Choroid plexus epithelial cell (primary cell): ENCODE data around the gene SMPD4.
"Not testable (repeated sequence)": the region's sequence is repeated elsewhere in the genome, so short reads cannot be mapped to it uniquely, and the experiment has no call there.

Experiments
- DNase-seq: peaks from one replicate; pipeline ENCODE4 v3.0.0-alpha.2; 2010; ENCODE audit warnings: low read depth
- H3K4me3 ChIP-seq: 2 replicates; pipeline ENCODE4 v1.5.1; 2011; ENCODE audit warnings: low read depth, mild to moderate bottlenecking, control low read depth, low read length, moderate library complexity
- TF ChIP-seq, protein P1 (sequence below): conservative IDR thresholded peaks from 2 replicates; pipeline ENCODE4 v1.5.1; 2011; ENCODE audit warnings: low read depth, mild to moderate bottlenecking, control low read depth, inconsistent platforms, low read length, moderate library complexity

The SMPD4 gene, protein sequence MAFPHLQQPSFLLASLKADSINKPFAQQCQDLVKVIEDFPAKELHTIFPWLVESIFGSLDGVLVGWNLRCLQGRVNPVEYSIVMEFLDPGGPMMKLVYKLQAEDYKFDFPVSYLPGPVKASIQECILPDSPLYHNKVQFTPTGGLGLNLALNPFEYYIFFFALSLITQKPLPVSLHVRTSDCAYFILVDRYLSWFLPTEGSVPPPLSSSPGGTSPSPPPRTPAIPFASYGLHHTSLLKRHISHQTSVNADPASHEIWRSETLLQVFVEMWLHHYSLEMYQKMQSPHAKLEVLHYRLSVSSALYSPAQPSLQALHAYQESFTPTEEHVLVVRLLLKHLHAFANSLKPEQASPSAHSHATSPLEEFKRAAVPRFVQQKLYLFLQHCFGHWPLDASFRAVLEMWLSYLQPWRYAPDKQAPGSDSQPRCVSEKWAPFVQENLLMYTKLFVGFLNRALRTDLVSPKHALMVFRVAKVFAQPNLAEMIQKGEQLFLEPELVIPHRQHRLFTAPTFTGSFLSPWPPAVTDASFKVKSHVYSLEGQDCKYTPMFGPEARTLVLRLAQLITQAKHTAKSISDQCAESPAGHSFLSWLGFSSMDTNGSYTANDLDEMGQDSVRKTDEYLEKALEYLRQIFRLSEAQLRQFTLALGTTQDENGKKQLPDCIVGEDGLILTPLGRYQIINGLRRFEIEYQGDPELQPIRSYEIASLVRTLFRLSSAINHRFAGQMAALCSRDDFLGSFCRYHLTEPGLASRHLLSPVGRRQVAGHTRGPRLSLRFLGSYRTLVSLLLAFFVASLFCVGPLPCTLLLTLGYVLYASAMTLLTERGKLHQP

DNA sequence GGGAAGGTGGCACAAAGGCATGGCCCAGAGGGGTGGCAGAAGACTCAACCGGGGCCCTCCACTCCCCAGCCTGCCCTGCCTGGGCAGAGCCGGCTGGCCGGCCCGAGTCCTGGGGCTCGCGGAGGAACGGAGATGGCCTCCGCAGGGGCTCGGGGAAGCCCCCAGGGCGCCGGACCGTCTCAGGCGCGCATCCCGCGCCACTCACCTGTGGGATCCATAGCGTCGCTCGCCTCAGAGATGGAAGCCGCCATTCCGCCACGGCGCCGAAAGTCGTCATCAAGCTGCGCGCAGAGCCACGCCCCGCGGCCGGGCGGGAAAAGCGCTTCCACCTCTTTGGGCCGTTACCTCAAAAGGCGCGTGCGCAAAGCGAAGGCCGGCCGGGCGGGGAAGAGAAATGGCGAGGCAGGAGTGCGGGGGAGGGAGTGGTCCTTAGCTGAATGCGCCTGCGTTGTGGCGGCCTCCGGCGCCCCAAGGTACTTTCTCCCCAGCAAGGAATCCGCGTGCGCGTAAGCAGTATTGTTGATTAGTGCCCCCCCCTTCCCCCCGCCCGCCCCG, at the start of gene SMPD4:
TSS of gene SMPD4 (minus strand) at position 278 of the 555 bp plus-strand sequence. CDS start 5,010 bp downstream, outside the sequence.
- TF ChIP-seq, protein P1, sequence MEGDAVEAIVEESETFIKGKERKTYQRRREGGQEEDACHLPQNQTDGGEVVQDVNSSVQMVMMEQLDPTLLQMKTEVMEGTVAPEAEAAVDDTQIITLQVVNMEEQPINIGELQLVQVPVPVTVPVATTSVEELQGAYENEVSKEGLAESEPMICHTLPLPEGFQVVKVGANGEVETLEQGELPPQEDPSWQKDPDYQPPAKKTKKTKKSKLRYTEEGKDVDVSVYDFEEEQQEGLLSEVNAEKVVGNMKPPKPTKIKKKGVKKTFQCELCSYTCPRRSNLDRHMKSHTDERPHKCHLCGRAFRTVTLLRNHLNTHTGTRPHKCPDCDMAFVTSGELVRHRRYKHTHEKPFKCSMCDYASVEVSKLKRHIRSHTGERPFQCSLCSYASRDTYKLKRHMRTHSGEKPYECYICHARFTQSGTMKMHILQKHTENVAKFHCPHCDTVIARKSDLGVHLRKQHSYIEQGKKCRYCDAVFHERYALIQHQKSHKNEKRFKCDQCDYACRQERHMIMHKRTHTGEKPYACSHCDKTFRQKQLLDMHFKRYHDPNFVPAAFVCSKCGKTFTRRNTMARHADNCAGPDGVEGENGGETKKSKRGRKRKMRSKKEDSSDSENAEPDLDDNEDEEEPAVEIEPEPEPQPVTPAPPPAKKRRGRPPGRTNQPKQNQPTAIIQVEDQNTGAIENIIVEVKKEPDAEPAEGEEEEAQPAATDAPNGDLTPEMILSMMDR: no peak
- peak within 1 kb of the TSS; percentile 91 for H3K4me3 ChIP-seq
- DNase-seq: peak; percentile 97

DNA sequence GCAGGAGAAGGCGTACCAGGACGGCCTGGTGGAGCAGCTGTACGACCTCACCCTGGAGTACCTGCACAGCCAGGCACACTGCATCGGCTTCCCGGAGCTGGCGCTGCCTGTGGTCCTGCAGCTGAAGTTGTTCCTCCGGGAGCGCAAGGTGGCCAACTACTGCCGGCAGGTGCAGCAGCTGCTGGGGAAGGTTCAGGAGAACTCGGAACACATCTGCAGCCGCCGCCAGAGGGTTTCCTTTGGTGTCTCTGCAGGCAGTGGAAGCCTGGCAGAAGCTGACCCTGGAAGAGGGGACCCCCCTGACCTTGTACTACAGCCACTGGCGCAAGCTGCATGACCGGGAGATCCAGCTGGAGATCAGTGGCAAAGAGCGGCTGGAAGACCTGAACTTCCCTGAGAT, 49.5 kb upstream of the SMPD4 start:
- H3K4me3 ChIP-seq, DNase-seq: not testable (repeated sequence)

DNA sequence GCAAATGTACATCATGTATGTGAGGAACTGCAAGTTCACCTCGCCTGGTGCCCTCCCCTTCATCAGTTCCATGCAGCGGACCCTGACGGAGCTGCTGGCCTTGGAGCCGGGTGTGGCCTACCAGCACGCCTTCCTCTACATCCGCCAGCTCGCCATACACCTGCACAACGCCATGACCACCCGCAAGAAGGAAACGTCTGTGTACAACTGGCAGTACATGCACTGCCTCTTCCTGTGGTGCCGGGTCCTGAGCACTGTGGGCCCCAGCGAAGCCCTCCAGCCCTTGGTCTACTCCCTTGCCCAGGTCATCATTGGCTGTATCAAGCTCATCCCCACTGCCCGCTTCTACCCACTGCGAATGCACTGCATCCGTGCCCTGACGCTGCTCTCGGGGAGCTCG, 49.0 kb upstream of the SMPD4 start:
- DNase-seq, H3K4me3 ChIP-seq: not testable (repeated sequence)

DNA sequence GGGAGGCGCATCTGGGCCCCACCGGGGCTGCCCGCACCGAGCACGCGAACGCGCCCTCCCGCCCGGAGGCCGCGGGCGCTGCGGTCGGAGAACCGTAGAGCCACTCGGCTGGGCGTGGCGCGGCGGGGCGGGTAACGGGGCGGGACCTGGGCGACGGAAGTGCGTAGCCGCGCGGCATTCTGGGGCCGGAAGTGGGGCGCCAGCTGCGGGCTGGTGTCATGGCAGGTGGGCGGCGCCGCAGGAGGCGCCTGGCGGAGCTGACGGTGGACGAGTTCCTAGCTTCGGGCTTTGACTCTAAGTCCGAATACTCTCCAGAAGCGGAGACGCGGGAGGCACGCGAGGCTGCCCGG, 47.7 kb upstream of the SMPD4 start:
- DNase-seq: peak; percentile 48
- H3K4me3 ChIP-seq: peak overlapping the region; percentile 26

DNA sequence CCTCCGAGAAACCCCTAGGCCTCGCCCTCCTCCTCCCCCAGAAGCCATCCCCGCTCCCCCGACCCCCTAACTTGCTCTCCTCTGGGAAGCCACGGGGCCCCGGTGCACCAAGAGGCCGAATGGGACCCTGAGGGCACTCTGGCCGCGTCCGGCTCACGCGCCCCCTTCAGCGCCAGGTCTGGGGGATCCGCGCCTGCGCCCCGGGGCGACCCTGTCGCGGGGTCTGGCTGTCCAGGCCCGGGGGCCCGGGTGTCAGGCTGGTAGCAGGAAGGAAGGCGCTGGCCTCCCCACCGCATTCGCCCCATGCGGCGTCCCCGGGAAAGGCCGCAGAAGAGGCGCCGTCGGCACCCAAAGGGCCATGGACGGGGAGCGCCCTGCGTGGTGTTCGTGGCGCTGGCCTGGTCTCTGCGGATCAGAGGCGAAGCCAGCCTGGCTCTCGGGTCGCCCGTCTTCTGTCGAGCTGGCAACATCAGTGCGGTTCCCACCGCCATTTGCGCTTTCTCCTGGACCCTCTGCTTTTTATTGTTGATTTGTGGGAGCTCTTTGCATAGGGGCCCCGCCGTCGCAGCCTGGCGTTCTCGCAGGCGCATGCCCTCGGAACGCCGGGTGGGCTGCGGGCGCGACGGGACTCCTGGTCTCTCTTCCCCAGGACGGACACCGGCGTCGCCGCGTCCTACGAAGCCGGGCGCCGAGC, 47.2 kb upstream of the SMPD4 start:
- not testable (repeated sequence) for H3K4me3 ChIP-seq, DNase-seq

DNA sequence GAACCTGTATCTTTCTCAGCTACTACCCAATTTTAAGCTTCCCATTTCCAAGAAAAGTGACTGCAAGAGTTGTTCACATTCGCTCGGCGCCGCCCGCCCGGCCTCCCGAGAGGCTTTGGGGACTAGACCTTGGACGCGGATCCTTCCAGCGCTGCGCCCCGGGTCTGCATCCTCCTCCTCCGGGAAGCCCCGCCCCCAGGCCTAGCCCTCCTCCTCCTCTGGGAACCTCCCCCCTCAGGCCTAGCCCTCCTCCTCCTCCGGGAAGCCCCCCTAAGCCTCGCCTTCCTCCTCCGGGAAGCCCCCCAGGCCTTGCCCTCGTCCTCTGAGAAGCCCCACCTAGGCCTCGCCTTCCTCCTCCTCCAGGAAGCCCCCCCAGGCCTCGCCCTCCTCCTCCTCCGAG, 46.6 kb upstream of the SMPD4 start:
- H3K4me3 ChIP-seq, DNase-seq: not testable (repeated sequence)

DNA sequence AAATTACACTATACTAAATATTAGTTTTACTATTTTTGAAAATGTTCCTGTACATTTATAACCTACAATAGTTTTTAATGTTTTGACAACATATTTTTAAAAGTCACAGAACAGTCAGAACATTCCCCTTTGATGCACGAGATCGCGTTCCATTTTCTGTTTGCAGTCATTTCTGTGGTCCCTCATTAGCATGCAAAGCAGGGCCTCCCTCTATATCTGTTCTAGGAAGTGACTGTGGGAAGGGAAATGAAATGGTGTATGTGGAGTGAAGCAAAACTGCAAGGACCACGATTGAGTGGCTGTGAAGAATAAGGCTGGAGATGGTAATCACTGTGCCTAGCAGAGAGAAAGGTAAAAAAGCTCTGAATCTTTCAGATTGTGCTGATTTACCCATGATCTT, 41.1 kb upstream of the SMPD4 start:
- DNase-seq, H3K4me3 ChIP-seq: not testable (repeated sequence)

DNA sequence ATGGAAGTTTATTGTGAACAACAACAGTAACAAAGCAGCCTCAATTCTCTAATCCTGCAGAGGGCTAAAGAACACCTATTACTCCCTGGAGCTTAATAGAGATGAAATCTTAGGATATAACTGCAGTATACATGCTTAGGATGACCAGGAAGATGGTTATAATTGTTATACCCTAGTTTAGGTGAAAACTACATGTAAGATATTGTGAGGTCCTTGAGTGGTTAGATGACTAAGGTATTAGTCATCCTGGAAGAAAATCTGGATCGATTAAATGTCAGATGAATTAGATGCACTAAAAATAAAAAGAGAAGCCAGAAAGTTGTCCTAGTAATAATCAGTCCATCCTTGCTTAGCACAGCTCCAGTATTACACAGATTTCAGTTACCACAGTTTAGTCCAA, 39.1 kb upstream of the SMPD4 start:
- not testable (repeated sequence) for DNase-seq, H3K4me3 ChIP-seq

DNA sequence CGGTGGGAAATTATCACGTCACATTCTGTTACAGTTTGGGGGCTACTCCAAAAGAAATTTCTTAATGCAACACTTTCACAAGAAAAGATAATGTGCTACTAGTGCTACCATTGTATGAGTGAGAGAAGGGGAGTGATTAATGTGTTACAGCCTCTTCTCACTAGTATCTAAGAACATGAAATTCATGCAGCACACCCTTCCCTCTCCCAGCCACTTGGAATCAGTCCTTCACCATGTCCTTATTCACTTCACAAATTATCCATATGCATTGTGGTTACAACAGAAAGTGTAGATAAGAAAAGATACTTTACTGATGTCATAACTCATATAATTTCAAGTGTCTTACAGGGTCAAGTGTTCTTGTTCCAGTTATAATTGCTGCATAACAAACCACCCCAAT, 37.7 kb upstream of the SMPD4 start:
- DNase-seq, H3K4me3 ChIP-seq: not testable (repeated sequence)

DNA sequence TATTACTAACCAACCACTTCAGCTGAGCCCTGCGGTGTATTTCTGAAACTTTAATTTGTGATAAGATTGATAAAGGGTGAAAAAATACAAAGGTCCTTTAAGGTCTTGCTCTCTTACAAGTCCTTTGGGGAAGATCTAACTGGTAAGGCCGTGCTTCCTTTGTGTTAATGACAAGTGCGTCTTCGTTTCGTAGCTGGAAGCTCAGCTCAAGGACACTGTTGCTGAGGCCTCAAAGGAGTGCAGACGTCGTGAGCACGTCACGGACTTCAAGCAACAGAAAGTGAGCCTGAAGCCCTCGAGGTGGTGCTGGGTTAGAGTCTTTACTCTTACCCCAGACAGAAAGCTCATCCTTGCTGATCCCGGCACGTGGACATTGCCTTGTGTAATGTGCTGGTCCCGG, 25.6 kb upstream of the SMPD4 start:
- not testable (repeated sequence) for DNase-seq, H3K4me3 ChIP-seq

DNA sequence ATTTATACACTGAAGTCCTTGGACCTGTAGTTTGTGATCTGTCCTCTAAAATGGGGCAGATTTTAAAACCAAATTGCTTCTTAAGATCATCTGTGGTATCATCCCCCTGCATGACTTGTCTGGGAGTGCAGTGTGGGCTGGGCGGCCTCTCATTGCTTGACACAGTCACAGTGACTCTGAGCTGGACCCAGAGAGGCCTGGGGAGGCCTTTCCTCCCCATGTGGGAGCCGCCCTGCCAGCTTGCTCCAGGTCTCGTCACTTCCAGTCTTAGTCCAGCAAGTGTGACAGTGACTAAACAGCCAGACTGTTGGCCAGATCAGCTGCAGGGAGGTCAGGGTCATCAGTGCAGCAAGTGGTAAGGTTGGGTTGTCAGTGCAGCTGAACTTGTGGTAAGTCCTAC, 21.7 kb upstream of the SMPD4 start:
- DNase-seq, H3K4me3 ChIP-seq: not testable (repeated sequence)

DNA sequence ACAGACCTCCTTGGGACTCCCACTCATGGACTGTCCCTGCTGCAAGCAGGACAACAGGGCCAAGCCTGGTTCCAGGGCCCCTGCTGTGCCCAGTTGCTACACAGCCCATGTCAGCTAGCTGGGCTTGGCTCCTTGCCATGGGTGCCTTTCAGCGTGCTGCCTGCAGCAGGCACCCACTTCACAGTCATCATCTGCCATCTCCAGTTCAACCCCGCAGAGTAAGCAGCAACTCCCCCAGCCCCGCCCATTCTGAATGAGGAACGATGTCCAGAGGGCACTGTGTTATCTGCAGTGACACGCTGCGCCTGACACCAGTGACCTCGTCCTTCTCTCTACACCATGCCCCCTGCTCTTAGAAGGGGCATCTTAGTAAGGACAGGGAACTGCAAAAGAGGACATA, 21.1 kb upstream of the SMPD4 start:
- not testable (repeated sequence) for H3K4me3 ChIP-seq, DNase-seq

DNA sequence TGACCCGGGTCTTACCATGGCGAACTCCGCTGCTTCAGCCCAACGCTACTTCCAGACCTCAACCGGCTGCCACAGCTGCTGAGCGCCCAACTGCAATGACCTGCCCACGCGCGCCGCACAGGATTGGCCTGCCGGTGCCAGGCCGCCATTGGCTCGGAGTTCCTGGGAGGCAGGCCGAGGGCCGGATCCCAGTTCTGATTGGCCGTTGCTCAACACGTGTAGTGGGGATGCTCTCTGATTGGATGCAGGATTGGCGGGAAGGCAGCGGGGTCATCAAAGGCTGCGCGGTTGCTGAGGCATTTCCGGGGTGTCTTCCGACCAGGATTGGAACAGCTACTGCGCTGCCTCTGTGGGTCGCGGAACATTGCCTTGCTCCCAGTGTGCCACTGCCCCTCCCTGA, 16.9 kb upstream of the SMPD4 start, which contains the start of gene TUBA3E:
TSS of gene TUBA3E (minus strand) at position 97 of the 400 bp plus-strand sequence. CDS start at position 18, 79 bp downstream.
- DNase-seq: no peak
- H3K4me3 ChIP-seq: no peak within 1 kb of the TSS
- TF ChIP-seq, protein P1: no peak

DNA sequence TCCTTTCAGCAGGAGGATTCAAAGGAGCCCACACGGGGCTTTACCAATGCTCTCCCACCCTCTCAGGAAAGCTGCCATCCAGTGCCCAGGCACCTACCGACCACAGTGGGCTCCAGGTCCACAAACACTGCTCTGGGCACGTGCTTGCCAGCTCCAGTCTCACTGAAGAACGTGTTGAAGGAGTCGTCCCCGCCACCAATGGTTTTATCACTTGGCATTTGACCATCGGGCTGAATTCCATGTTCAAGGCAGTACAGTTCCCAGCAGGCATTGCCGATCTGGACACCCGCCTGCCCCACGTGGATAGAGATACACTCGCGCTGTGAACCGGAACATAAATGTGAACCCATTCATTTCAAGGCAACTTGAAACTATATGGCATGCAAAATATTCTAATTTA, 14.7 kb upstream of the SMPD4 start:
- not testable (repeated sequence) for DNase-seq

DNA sequence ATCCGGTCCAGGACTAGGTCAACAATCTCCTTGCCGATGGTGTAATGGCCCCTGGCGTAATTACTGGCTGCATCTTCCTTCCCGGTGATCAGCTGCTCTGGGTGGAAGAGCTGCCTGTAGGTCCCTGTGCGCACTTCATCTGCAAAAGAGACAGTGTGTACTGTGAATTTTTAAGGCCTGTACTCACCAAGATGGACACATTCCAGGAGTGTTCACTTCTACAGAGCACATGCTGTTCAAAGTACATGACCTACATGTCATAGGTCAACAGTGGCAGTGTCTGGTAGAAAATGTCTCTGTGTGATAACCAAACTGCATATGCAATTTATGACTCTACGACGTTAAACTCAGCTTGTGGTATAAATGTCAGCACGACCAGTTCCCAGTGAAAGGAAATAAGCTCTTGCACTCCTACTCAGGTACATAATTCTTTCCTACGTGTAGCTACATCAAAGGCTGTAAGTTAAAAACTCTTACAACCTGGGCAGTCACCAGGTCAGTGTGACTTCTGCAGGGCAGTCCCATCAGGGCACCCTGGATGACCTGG, 13.8 kb upstream of the SMPD4 start:
- not testable (repeated sequence) for H3K4me3 ChIP-seq, DNase-seq

More for the DNA sequence above, 14.7 kb upstream of the SMPD4 start:
- not testable (repeated sequence) for H3K4me3 ChIP-seq

DNA sequence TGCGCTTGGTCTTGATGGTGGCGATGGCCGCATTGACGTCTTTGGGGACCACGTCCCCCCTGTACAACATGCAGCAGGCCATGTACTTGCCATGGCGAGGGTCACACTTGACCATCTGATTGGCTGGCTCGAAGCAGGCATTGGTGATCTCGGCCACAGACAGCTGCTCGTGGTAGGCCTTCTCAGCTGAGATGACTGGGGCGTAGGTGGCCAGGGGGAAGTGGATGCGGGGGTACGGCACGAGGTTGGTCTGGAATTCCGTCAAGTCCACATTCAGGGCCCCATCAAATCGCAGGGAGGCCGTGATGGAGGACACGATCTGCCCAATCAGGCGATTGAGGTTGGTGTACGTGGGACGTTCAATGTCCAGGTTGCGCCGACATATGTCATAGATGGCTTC, 12.4 kb upstream of the SMPD4 start:
- not testable (repeated sequence) for H3K4me3 ChIP-seq, DNase-seq
